HL-60 (cell line): ENCODE results near the gene GAGE1.
"Not testable (repeated sequence)": the region's sequence is repeated elsewhere in the genome, so short reads cannot be mapped to it uniquely, and the experiment has no call there.

ENCODE experiments used
- GABPA ChIP-seq: IDR thresholded peaks from 2 replicates; pipeline ENCODE4 v1.6.1; 2012; ENCODE audit warnings: low read depth
- POLR2AphosphoS5 ChIP-seq: IDR thresholded peaks from 2 replicates; pipeline ENCODE4 v1.6.1; 2012; ENCODE audit warnings: low read depth
- REST ChIP-seq: IDR thresholded peaks from 2 replicates; pipeline ENCODE4 v1.6.1; 2012; ENCODE audit warnings: low read depth; ENCODE audit not compliant: insufficient replicate concordance
- SPI1 ChIP-seq: IDR thresholded peaks from 2 replicates; pipeline ENCODE4 v1.6.1; 2012; ENCODE audit warnings: low read depth, mild to moderate bottlenecking, borderline replicate concordance
- TF ChIP-seq, protein P1 (sequence below): IDR thresholded peaks from one replicate; pipeline ENCODE4 v1.5.1; 2011; ENCODE audit warnings: low read length, control low read depth, inconsistent platforms; ENCODE audit not compliant: insufficient read depth

DNA sequence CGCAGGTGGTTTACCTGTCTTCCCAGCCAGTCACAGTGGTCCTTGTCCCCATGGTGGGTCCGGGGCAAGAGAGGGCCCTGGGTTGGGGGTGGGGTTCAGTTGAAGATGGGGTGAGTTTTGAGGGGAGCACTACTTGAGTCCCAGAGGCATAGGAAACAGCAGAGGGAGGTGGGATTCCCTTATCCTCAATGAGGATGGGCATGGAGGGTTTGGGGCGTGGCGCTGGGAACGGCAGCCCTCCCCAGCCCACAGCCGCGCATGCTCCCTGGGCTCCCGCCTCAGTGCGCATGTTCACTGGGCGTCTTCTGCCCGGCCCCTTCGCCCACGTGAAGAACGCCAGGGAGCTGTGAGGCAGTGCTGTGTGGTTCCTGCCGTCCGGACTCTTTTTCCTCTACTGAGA lies 28.7 kb upstream of the GAGE1 start, which contains the start of gene GAGE12G:
- TF ChIP-seq, protein P1, sequence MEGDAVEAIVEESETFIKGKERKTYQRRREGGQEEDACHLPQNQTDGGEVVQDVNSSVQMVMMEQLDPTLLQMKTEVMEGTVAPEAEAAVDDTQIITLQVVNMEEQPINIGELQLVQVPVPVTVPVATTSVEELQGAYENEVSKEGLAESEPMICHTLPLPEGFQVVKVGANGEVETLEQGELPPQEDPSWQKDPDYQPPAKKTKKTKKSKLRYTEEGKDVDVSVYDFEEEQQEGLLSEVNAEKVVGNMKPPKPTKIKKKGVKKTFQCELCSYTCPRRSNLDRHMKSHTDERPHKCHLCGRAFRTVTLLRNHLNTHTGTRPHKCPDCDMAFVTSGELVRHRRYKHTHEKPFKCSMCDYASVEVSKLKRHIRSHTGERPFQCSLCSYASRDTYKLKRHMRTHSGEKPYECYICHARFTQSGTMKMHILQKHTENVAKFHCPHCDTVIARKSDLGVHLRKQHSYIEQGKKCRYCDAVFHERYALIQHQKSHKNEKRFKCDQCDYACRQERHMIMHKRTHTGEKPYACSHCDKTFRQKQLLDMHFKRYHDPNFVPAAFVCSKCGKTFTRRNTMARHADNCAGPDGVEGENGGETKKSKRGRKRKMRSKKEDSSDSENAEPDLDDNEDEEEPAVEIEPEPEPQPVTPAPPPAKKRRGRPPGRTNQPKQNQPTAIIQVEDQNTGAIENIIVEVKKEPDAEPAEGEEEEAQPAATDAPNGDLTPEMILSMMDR, result not testable (repeated sequence)
- TF ChIP-seq POLR2AphosphoS5, GABPA, SPI1, REST: not testable (repeated sequence)
